OCI-LY7 (cell line): ENCODE results near the gene GATA3.

Experiments used
- EZH2phosphoT487 ChIP-seq: fragments of 200-600 bp; sonication (generic); IDR thresholded peaks from 2 replicates; pipeline ENCODE4 v1.6.1; 2018; ENCODE audit warnings: low read depth, borderline replicate concordance, mild to moderate bottlenecking, mixed run types, antibody characterized with exemption, low read length, moderate library complexity, mixed read lengths
- TF ChIP-seq, protein P1 (sequence below): fragments of 200-600 bp; sonication (generic); conservative IDR thresholded peaks from 2 replicates; pipeline ENCODE4 v1.5.1; 2014; ENCODE audit warnings: mild to moderate bottlenecking, antibody characterized with exemption, low read length, moderate library complexity, mixed read lengths

DNA sequence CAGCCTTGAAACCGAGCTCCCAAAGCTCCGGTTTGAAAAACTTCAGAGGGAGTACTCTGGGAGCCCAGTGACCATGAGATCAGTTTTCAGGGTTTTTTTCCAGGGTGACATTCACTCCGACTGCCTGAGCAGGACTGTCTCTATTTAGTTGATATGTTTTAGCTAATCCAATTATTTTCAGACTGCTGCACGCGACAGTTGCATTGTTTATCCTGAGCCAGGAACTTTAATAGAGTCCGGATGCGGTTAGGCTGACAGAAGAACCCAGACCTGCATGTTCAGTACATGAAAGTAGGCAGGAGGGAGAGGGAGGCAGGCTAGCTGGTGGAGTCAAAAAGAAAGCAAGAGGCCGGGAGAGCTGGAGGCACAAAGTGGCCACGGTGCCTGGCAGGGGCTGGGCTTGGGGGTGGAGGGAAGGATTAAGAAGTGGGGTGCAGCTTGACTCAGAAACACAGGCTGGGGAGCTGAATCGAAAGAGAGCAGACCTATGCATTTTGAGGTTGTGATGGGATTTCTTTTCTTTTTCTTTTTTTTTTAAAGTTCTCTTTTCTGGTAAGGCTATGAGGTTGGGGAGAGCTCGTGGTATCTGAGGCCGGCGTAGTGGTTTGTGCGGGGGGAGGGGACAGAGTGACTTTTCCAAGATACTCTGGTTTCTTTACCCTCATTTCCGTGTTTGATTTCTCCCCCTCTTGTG is 5.7 kb downstream of the GATA3 start:
- TF ChIP-seq, protein P1, sequence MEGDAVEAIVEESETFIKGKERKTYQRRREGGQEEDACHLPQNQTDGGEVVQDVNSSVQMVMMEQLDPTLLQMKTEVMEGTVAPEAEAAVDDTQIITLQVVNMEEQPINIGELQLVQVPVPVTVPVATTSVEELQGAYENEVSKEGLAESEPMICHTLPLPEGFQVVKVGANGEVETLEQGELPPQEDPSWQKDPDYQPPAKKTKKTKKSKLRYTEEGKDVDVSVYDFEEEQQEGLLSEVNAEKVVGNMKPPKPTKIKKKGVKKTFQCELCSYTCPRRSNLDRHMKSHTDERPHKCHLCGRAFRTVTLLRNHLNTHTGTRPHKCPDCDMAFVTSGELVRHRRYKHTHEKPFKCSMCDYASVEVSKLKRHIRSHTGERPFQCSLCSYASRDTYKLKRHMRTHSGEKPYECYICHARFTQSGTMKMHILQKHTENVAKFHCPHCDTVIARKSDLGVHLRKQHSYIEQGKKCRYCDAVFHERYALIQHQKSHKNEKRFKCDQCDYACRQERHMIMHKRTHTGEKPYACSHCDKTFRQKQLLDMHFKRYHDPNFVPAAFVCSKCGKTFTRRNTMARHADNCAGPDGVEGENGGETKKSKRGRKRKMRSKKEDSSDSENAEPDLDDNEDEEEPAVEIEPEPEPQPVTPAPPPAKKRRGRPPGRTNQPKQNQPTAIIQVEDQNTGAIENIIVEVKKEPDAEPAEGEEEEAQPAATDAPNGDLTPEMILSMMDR, result no peak
- TF ChIP-seq EZH2phosphoT487, result no peak
